Measurements from ENCODE around the gene TARP.

TARP gene

GRCh38 chr7:38296059-38296857, 22.8 kb upstream of the TARP start:
- Histone ChIP-seq H3K9ac (ENCODE audit: low read depth, low read length) (no peak overlapping the region), H3K4me3 (ENCODE audit: low read length) (no peak overlapping the region), H3K4me2 (ENCODE audit: low read length) (no peak overlapping the region), H3K27me3 (ENCODE audit: control insufficient read depth, insufficient read depth, low read length) (peaks cover 49% of the 10 kb centered on the region), H3K9me3 (replicated peaks; ENCODE audit: low read length) (no peaks in the 10 kb centered on the region), H3K4me1 (ENCODE audit: control insufficient read depth, insufficient read depth, low read length) (no peaks in the 10 kb centered on the region), H3K36me3 (ENCODE audit: insufficient read depth, low read length) (no peaks in the 10 kb centered on the region)

- no peak overlapping the region for H3K4me2 ChIP-seq (ENCODE audit: low read length)
- no peak overlapping the region for H3K9ac ChIP-seq (ENCODE audit: low read depth, low read length)
- no peak overlapping the region for H3K4me3 ChIP-seq (ENCODE audit: low read length)
- H3K9me3 ChIP-seq (replicated peaks; ENCODE audit: low read length): no peaks in the 10 kb centered on the region
- no peaks in the 10 kb centered on the region for H3K4me1 ChIP-seq (ENCODE audit: control insufficient read depth, insufficient read depth, low read length)
- H3K36me3 ChIP-seq (ENCODE audit: insufficient read depth, low read length): no peaks in the 10 kb centered on the region
- H3K27me3 ChIP-seq (ENCODE audit: control insufficient read depth, insufficient read depth, low read length): peaks cover 38% of the 10 kb centered on the region
These were observed 21.5 kb upstream of the TARP start for GRCh38 chr7:38294926-38295325.

- no peak overlapping the region for H3K4me3 ChIP-seq (ENCODE audit: low read length)
These were observed 19.0 kb upstream of the TARP start for GRCh38 chr7:38292442-38292841.

GRCh38 chr7:38291650-38292049, 18.2 kb upstream of the TARP start:
- H3K36me3 ChIP-seq (ENCODE audit: insufficient read depth, low read length): no peaks in the 10 kb centered on the region
- H3K9ac ChIP-seq (ENCODE audit: low read depth, low read length): no peak overlapping the region
- no peak overlapping the region for H3K4me3 ChIP-seq (ENCODE audit: low read length)
- peaks cover 30% of the 10 kb centered on the region for H3K27me3 ChIP-seq (ENCODE audit: control insufficient read depth, insufficient read depth, low read length)
- no peak overlapping the region for H3K4me2 ChIP-seq (ENCODE audit: low read length)
- H3K9me3 ChIP-seq (replicated peaks; ENCODE audit: low read length): no peaks in the 10 kb centered on the region
- H3K4me1 ChIP-seq (ENCODE audit: control insufficient read depth, insufficient read depth, low read length): no peaks in the 10 kb centered on the region

More at GRCh38 chr7:38292442-38292841, 19.0 kb upstream of the TARP start:
- peaks cover 30% of the 10 kb centered on the region for H3K27me3 ChIP-seq (ENCODE audit: control insufficient read depth, insufficient read depth, low read length)
- no peaks in the 10 kb centered on the region for H3K36me3 ChIP-seq (ENCODE audit: insufficient read depth, low read length)
- no peak overlapping the region for H3K4me2 ChIP-seq (ENCODE audit: low read length)
- H3K9ac ChIP-seq (ENCODE audit: low read depth, low read length): no peak overlapping the region
- H3K9me3 ChIP-seq (replicated peaks; ENCODE audit: low read length): no peaks in the 10 kb centered on the region
- no peaks in the 10 kb centered on the region for H3K4me1 ChIP-seq (ENCODE audit: control insufficient read depth, insufficient read depth, low read length)

- H3K4me2 ChIP-seq (ENCODE audit: low read length): no peak overlapping the region
- H3K4me3 ChIP-seq (ENCODE audit: low read length): no peak overlapping the region
- peaks cover 30% of the 10 kb centered on the region for H3K27me3 ChIP-seq (ENCODE audit: control insufficient read depth, insufficient read depth, low read length)
- H3K9me3 ChIP-seq (replicated peaks; ENCODE audit: low read length): no peaks in the 10 kb centered on the region
- H3K36me3 ChIP-seq (ENCODE audit: insufficient read depth, low read length): no peaks in the 10 kb centered on the region
- no peak overlapping the region for H3K9ac ChIP-seq (ENCODE audit: low read depth, low read length)
- no peaks in the 10 kb centered on the region for H3K4me1 ChIP-seq (ENCODE audit: control insufficient read depth, insufficient read depth, low read length)
These were observed 17.7 kb upstream of the TARP start for GRCh38 chr7:38291117-38291647.

- Histone ChIP-seq H3K4me1 (ENCODE audit: control insufficient read depth, insufficient read depth, low read length) (no peaks in the 10 kb centered on the region), H3K9ac (ENCODE audit: low read depth, low read length) (no peak overlapping the region), H3K27me3 (ENCODE audit: control insufficient read depth, insufficient read depth, low read length) (peaks cover 35% of the 10 kb centered on the region), H3K4me3 (ENCODE audit: low read length) (no peak overlapping the region), H3K9me3 (replicated peaks; ENCODE audit: low read length) (no peaks in the 10 kb centered on the region), H3K36me3 (ENCODE audit: insufficient read depth, low read length) (no peaks in the 10 kb centered on the region), H3K4me2 (ENCODE audit: low read length) (no peak overlapping the region)
These were observed 11.1 kb upstream of the TARP start for GRCh38 chr7:38284553-38284952.

GRCh38 chr7:38283809-38284208, 10.4 kb upstream of the TARP start:
- Histone ChIP-seq H3K27me3 (ENCODE audit: control insufficient read depth, insufficient read depth, low read length) (peaks cover 32% of the 10 kb centered on the region), H3K9ac (ENCODE audit: low read depth, low read length) (no peak overlapping the region), H3K9me3 (replicated peaks; ENCODE audit: low read length) (no peaks in the 10 kb centered on the region), H3K36me3 (ENCODE audit: insufficient read depth, low read length) (no peaks in the 10 kb centered on the region), H3K4me3 (ENCODE audit: low read length) (no peak overlapping the region), H3K4me2 (ENCODE audit: low read length) (no peak overlapping the region), H3K4me1 (ENCODE audit: control insufficient read depth, insufficient read depth, low read length) (no peaks in the 10 kb centered on the region)

- Histone ChIP-seq H3K9me3 (replicated peaks; ENCODE audit: low read length) (no peaks in the 10 kb centered on the region), H3K4me2 (ENCODE audit: low read length) (no peak overlapping the region), H3K4me3 (ENCODE audit: low read length) (no peak overlapping the region), H3K9ac (ENCODE audit: low read depth, low read length) (no peak overlapping the region), H3K27me3 (ENCODE audit: control insufficient read depth, insufficient read depth, low read length) (peaks cover 29% of the 10 kb centered on the region), H3K4me1 (ENCODE audit: control insufficient read depth, insufficient read depth, low read length) (no peaks in the 10 kb centered on the region), H3K36me3 (ENCODE audit: insufficient read depth, low read length) (no peaks in the 10 kb centered on the region)
These were observed 9.7 kb upstream of the TARP start for GRCh38 chr7:38283107-38283506.

GRCh38 chr7:38282081-38282480, 8.6 kb upstream of the TARP start:
- Histone ChIP-seq H3K9ac (ENCODE audit: low read depth, low read length) (no peak overlapping the region), H3K36me3 (ENCODE audit: insufficient read depth, low read length) (no peaks in the 10 kb centered on the region), H3K9me3 (replicated peaks; ENCODE audit: low read length) (no peaks in the 10 kb centered on the region), H3K4me1 (ENCODE audit: control insufficient read depth, insufficient read depth, low read length) (no peaks in the 10 kb centered on the region), H3K4me2 (ENCODE audit: low read length) (no peak overlapping the region), H3K4me3 (ENCODE audit: low read length) (no peak overlapping the region), H3K27me3 (ENCODE audit: control insufficient read depth, insufficient read depth, low read length) (peaks cover 29% of the 10 kb centered on the region)

GRCh38 chr7:38281266-38281665, 7.8 kb upstream of the TARP start:
- H3K9me3 ChIP-seq (replicated peaks; ENCODE audit: low read length): no peaks in the 10 kb centered on the region

GRCh38 chr7:38280707-38281106, 7.3 kb upstream of the TARP start:
- no peak overlapping the region for H3K4me3 ChIP-seq (ENCODE audit: low read length)
- no peaks in the 10 kb centered on the region for H3K4me1 ChIP-seq (ENCODE audit: control insufficient read depth, insufficient read depth, low read length)
- H3K27me3 ChIP-seq (ENCODE audit: control insufficient read depth, insufficient read depth, low read length): peaks cover 18% of the 10 kb centered on the region
- H3K9ac ChIP-seq (ENCODE audit: low read depth, low read length): no peak overlapping the region
- no peaks in the 10 kb centered on the region for H3K36me3 ChIP-seq (ENCODE audit: insufficient read depth, low read length)
- H3K9me3 ChIP-seq (replicated peaks; ENCODE audit: low read length): no peaks in the 10 kb centered on the region
- H3K4me2 ChIP-seq (ENCODE audit: low read length): no peak overlapping the region

More at GRCh38 chr7:38281266-38281665, 7.8 kb upstream of the TARP start:
- H3K4me1 ChIP-seq (ENCODE audit: control insufficient read depth, insufficient read depth, low read length): no peaks in the 10 kb centered on the region
- H3K4me2 ChIP-seq (ENCODE audit: low read length): no peak overlapping the region
- H3K9ac ChIP-seq (ENCODE audit: low read depth, low read length): no peak overlapping the region
- H3K27me3 ChIP-seq (ENCODE audit: control insufficient read depth, insufficient read depth, low read length): peaks cover 24% of the 10 kb centered on the region
- H3K4me3 ChIP-seq (ENCODE audit: low read length): no peak overlapping the region
- no peaks in the 10 kb centered on the region for H3K36me3 ChIP-seq (ENCODE audit: insufficient read depth, low read length)

GRCh38 chr7:38280000-38280399, 6.6 kb upstream of the TARP start:
- H3K9me3 ChIP-seq (replicated peaks; ENCODE audit: low read length): no peaks in the 10 kb centered on the region
- no peaks in the 10 kb centered on the region for H3K4me1 ChIP-seq (ENCODE audit: control insufficient read depth, insufficient read depth, low read length)
- no peaks in the 10 kb centered on the region for H3K36me3 ChIP-seq (ENCODE audit: insufficient read depth, low read length)
- H3K9ac ChIP-seq (ENCODE audit: low read depth, low read length): no peak overlapping the region
- H3K4me2 ChIP-seq (ENCODE audit: low read length): no peak overlapping the region
- peaks cover 12% of the 10 kb centered on the region for H3K27me3 ChIP-seq (ENCODE audit: control insufficient read depth, insufficient read depth, low read length)
- H3K4me3 ChIP-seq (ENCODE audit: low read length): no peak overlapping the region

Measured in skeletal muscle satellite cell (primary cell).